Thoracic aorta (tissue), 2 donors: ENCODE data around the gene CTSA. TPM values are rescaled to one million over a fixed set of nuclear protein-coding genes. Genes with fewer than 3 reads are reported as not detected.

Experiments used
- ATAC-seq: fragments of 150-250 bp; one replicate; pipeline ENCODE4 v1.8.0; 2017; ENCODE audit warnings: low read depth; ENCODE audit not compliant: insufficient number of reproducible peaks, low FRiP score
- DNase-seq: peaks from one replicate; pipeline ENCODE4 v3.0.0-alpha.2; 2020; ENCODE audit warnings: low spot score
- H3K27ac ChIP-seq, 2 donors: fragments of 200-600 bp; sonication (generic); 1 replicate in 1 of 2; 2 replicates in 1 of 2; pipeline ENCODE4 v1.5.1; 2016; ENCODE audit warnings: mild to moderate bottlenecking in 2 of 2, moderate library complexity in 2 of 2
- H3K27me3 ChIP-seq: fragments of 200-600 bp; sonication (generic); replicated peaks from 2 replicates; pipeline ENCODE4 v1.6.0; 2016; ENCODE audit warnings: mild to moderate bottlenecking; ENCODE audit not compliant: insufficient read depth
- H3K36me3 ChIP-seq: fragments of 200-600 bp; sonication (generic); one replicate; pipeline ENCODE4 v1.5.1; 2016
- H3K4me1 ChIP-seq, 2 donors: fragments of 200-600 bp; sonication (generic); 1 replicate in 1 of 2; 2 replicates in 1 of 2; pipeline versions ENCODE4 v1.5.1 to v1.6.0; 2016; ENCODE audit warnings: low read depth in 2 of 2, mild to moderate bottlenecking in 1 of 2; ENCODE audit not compliant: control insufficient read depth in 1 of 2
- H3K4me3 ChIP-seq: fragments of 200-600 bp; sonication (generic); 2 replicates; pipeline ENCODE4 v1.5.1; 2016; ENCODE audit warnings: mild to moderate bottlenecking
- H3K9me3 ChIP-seq: fragments of 200-600 bp; sonication (generic); 2 replicates; pipeline ENCODE4 v1.5.1; 2016
- CTCF ChIP-seq: fragments of 200-600 bp; sonication (generic); IDR thresholded peaks from one replicate; pipeline ENCODE4 v1.5.1; 2019; ENCODE audit warnings: antibody characterized with exemption
- total RNA-seq, 2 donors: library from RNA; depleted of rRNA; stranded (reverse); fragments of >200 nt; gene quantifications; one replicate each; pipeline versions ENCODE4 v1.1.0 to v1.2.3, GENCODE V29; 2016

CTSA gene
- total RNA-seq, 2 donors from 2014 or later, result 73.7 to 109 TPM

DNA sequence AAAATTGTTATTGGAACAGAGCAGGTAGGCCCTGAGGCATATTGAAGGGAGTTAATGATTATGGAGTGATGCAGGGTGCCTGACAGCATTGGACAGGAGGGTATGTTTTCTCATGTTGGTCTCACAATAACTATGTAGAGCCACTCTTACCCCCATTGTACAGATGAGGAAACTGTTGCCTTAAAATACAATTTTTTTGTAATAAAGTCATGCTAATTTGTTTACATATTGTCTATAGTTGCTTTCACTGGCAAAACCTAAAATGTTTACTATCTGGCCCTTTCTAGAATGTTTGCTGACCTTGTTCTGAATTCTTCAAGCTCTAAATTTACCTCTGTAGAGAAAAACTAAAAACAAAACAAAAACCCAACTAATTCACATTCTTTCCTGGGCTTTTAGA lies 39.6 kb upstream of the CTSA start:
- H3K36me3 ChIP-seq, result peaks cover 18% of the 10 kb centered on the region
- DNase-seq, result no peak
- no peak for TF ChIP-seq CTCF

DNA sequence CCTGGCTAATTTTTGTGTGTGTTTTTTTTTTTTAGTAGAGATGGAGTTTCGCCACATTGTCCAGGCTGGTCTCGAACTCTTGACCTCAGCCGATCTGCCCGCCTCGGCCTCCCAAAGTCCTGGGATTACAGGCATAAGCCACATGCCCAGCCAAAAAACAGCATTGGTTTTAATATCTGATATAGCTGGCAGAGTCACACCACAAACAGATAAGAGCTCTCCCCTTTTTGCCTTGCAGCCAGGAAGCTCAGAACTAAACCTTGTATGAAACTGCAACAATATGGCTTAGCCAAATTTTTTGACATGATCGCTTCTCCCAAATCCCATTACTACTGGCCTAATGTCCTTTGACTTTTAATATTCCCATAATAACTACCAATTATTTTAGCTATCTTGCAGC lies 38.8 kb upstream of the CTSA start:
- ATAC-seq (no peak), DNase-seq (no peak)
- Histone ChIP-seq H3K36me3 (peaks cover 14% of the 10 kb centered on the region), H3K4me3 (no peak overlapping the region), H3K4me1 (peaks cover 23 to 33% of the 10 kb centered on the region in 2 donors), H3K27me3 (no peaks in the 10 kb centered on the region), H3K9me3 (no peaks in the 10 kb centered on the region), H3K27ac (no peak overlapping the region)
- TF ChIP-seq CTCF, result no peak

More for the DNA sequence above, 39.6 kb upstream of the CTSA start:
- H3K4me3 ChIP-seq, result no peak overlapping the region
- peaks cover 20 to 31% of the 10 kb centered on the region in 2 donors for H3K4me1 ChIP-seq
- no peak overlapping the region for H3K27ac ChIP-seq
- no peak for ATAC-seq
- H3K9me3 ChIP-seq, result no peaks in the 10 kb centered on the region
- no peaks in the 10 kb centered on the region for H3K27me3 ChIP-seq

DNA sequence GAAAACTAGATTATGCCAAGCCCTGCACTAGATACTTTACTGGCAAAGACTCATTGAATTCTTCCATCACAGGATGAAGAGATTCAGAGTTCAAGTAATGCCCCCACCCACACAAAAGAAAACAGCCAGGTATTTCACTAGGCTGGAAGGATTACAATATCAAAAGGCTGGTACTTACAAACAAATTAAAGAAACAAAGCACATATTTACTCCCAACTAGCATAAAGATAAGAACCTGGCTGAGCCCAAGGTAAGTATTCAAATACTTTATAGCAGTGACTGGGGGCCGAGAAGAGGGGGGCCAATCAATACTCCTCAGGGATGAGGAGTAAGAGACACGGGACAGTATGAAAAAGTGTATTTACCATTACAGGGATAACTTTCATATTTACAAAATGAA lies 37.7 kb upstream of the CTSA start:
- Histone ChIP-seq H3K36me3 (peaks cover 8% of the 10 kb centered on the region), H3K9me3 (no peaks in the 10 kb centered on the region), H3K27me3 (no peaks in the 10 kb centered on the region), H3K27ac (no peak overlapping the region), H3K4me1 (peaks cover 28 to 39% of the 10 kb centered on the region in 2 donors), H3K4me3 (no peak overlapping the region)
- ATAC-seq, result no peak
- no peak for TF ChIP-seq CTCF
- no peak for DNase-seq

DNA sequence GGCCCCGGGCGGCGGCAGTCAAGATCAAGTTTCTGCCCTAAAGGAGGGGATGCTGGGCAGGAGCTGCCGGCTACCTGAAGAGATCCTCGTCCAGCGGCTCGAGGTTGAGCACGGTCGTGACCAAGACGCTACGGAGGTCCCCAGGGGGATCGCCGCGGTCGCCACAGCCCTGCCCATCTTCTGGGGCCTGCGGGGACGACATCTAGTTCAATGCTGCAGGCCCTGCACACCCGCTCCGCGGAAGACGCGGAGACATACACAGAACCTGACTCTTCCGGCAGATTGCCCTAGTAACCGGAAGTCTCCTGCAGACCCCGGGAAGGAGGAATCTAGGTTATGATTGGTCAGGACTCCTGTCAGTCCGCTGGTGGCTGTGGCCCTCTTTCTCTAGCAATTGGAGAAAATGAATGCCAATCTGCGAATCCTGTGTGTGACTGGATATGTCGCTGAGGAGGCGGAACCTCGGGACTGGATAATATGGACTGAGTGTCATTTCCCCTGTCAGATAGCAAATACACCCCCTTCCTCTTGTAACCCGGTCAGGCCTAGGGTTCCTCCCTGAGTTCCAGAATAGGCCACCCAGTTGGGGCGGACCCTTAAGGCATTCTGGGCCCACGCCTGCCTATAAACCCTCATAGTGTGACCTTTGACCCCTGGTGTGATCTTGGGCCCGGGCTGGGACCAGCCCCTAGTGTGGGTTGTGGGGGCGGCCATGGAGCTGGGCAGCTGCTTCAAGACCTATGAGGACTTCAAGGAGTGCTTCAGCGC lies 33.8 kb upstream of the CTSA start, which contains the start of the genes ACOT8 and ZSWIM3:
Gene ACOT8 (minus strand): TSS at position 279 of the 768 bp plus-strand sequence. CDS start 77 bp downstream, at position 202.
Gene ZSWIM3 (plus strand): TSS at position 501 of the 768 bp plus-strand sequence. CDS start 212 bp downstream, at position 713.
- peaks cover 28 to 40% of the 10 kb centered on the region in 2 donors for H3K4me1 ChIP-seq
- ATAC-seq, result peak; percentile 100
- H3K27me3 ChIP-seq, result no peaks in the 10 kb centered on the region
- H3K27ac ChIP-seq, result peak within 1 kb of the TSS; percentile 70 to 81
- DNase-seq, result peak; percentile 100
- peaks cover 5% of the 10 kb centered on the region for H3K36me3 ChIP-seq
- TF ChIP-seq CTCF, result no peak
- peak within 1 kb of the TSS; percentile 97 for H3K4me3 ChIP-seq
- H3K9me3 ChIP-seq, result no peaks in the 10 kb centered on the region

GRCh38 chr20:45857882-45858216 lies 33.3 kb upstream of the CTSA start:
- Histone ChIP-seq H3K27ac (peak overlapping the region; percentile 67 to 81), H3K9me3 (no peaks in the 10 kb centered on the region), H3K4me1 (peaks cover 28 to 40% of the 10 kb centered on the region in 2 donors), H3K36me3 (peaks cover 5% of the 10 kb centered on the region), H3K27me3 (no peaks in the 10 kb centered on the region), H3K4me3 (peak overlapping the region; percentile 97)
- DNase-seq (no peak), ATAC-seq (no peak)
- no peak for TF ChIP-seq CTCF
